GM18511 (cell line): ENCODE data around the gene CCN5.

ENCODE experiments used
- ATAC-seq: cut with Tn5 transposase; IDR thresholded peaks from one replicate; pipeline ENCODE4 v1.9.1; 2021; ENCODE audit warnings: mild to moderate bottlenecking, moderate library complexity; ENCODE audit not compliant: unreplicated experiment

Gene CCN5

GRCh38 chr20:44735816-44736169 lies 20.6 kb downstream of the CCN5 start:
- ATAC-seq: no peak

- no peak for ATAC-seq
These were observed 21.2 kb downstream of the CCN5 start for GRCh38 chr20:44736170-44737021.

GRCh38 chr20:44737116-44737515 lies 21.9 kb downstream of the CCN5 start:
- ATAC-seq: no peak

- no peak for ATAC-seq
These were observed 23.8 kb downstream of the CCN5 start for GRCh38 chr20:44738813-44739477.

GRCh38 chr20:44739942-44740341 lies 24.8 kb downstream of the CCN5 start:
- ATAC-seq: no peak

- no peak for ATAC-seq
These were observed 27.3 kb downstream of the CCN5 start for GRCh38 chr20:44742304-44743079.

GRCh38 chr20:44743080-44743701 lies 28.0 kb downstream of the CCN5 start:
- no peak for ATAC-seq

- ATAC-seq: no peak
These were observed 28.9 kb downstream of the CCN5 start for GRCh38 chr20:44743916-44744655.

GRCh38 chr20:44745122-44745597 lies 30.0 kb downstream of the CCN5 start:
- no peak for ATAC-seq

- ATAC-seq: no peak
These were observed 30.6 kb downstream of the CCN5 start, which contains the start of gene KCNK15 for GRCh38 chr20:44745598-44746366. KCNK15 (plus strand) TSS chr20:44745865; CDS start chr20:44745911, 46 bp downstream.

- no peak for ATAC-seq
These were observed 31.4 kb downstream of the CCN5 start for GRCh38 chr20:44746367-44747165.

- ATAC-seq: no peak
These were observed 32.2 kb downstream of the CCN5 start for GRCh38 chr20:44747166-44748004.

GRCh38 chr20:44748005-44748370 lies 32.8 kb downstream of the CCN5 start:
- ATAC-seq: no peak

GRCh38 chr20:44750081-44750805 lies 35.1 kb downstream of the CCN5 start:
- ATAC-seq: no peak

GRCh38 chr20:44752099-44752931 lies 37.1 kb downstream of the CCN5 start:
- ATAC-seq: no peak

- no peak for ATAC-seq
These were observed 39.4 kb downstream of the CCN5 start for GRCh38 chr20:44754554-44754953.
